Trophoblast cell (in vitro differentiated cells and primary cell): ENCODE results near the gene APLP2.
A peak's percentile ranks its signal among the peaks of the same experiment; 100 is the strongest.

ENCODE experiments used
- DNase-seq, 2 donors: peaks; one replicate each; pipeline ENCODE4 v3.0.0-alpha.2; 2016
- H2AFZ ChIP-seq: 2 replicates; pipeline ENCODE4 v1.6.1; 2013; ENCODE audit warnings: low read length, moderate library complexity, mild to moderate bottlenecking; ENCODE audit not compliant: insufficient read depth, poor library complexity
- H2AK5ac ChIP-seq: 2 replicates; pipeline ENCODE4 v1.6.1; 2013; ENCODE audit warnings: mild to moderate bottlenecking, low read length
- H2BK120ac ChIP-seq: 2 replicates; pipeline ENCODE4 v1.6.1; 2013; ENCODE audit warnings: low read length, mild to moderate bottlenecking, moderate library complexity; ENCODE audit not compliant: insufficient read depth, poor library complexity
- H2BK12ac ChIP-seq: 2 replicates; pipeline ENCODE4 v1.6.1; 2013; ENCODE audit warnings: mild to moderate bottlenecking, low read length, moderate library complexity
- H2BK5ac ChIP-seq: 2 replicates; pipeline ENCODE4 v1.6.1; 2013; ENCODE audit warnings: low read length, low read depth, moderate library complexity, mild to moderate bottlenecking; ENCODE audit not compliant: poor library complexity
- H3K14ac ChIP-seq: 2 replicates; pipeline ENCODE4 v1.6.1; 2013; ENCODE audit warnings: mild to moderate bottlenecking, low read length
- H3K18ac ChIP-seq: 2 replicates; pipeline ENCODE4 v1.6.1; 2013; ENCODE audit warnings: mild to moderate bottlenecking, low read length
- H3K23ac ChIP-seq: 2 replicates; pipeline ENCODE4 v1.6.1; 2013; ENCODE audit warnings: low read length
- H3K27ac ChIP-seq: 2 replicates; pipeline ENCODE4 v1.5.1; 2013; ENCODE audit warnings: low read depth, mild to moderate bottlenecking, inconsistent platforms, low read length, moderate library complexity
- H3K27me3 ChIP-seq: 2 replicates; pipeline ENCODE4 v1.6.1; 2013; ENCODE audit warnings: inconsistent platforms, mild to moderate bottlenecking, low read length, moderate library complexity; ENCODE audit not compliant: insufficient read depth
- H3K36me3 ChIP-seq, 2 experiments: 1 replicate in 1 of 2; 2 replicates in 1 of 2; pipeline ENCODE4 v1.6.1; 2013; ENCODE audit warnings: low read length in 2 of 2, mild to moderate bottlenecking in 2 of 2, moderate library complexity in 1 of 2; ENCODE audit not compliant: insufficient read depth in 2 of 2, control insufficient read depth in 1 of 2
- H3K4ac ChIP-seq: 2 replicates; pipeline ENCODE4 v1.6.1; 2013; ENCODE audit warnings: low read depth, mild to moderate bottlenecking, low read length, moderate library complexity
- H3K4me1 ChIP-seq, 2 experiments: 1 replicate in 1 of 2; 2 replicates in 1 of 2; pipeline ENCODE4 v1.6.1; 2013; ENCODE audit warnings: low read length in 2 of 2, mild to moderate bottlenecking in 2 of 2, moderate library complexity in 1 of 2; ENCODE audit not compliant: insufficient read depth in 2 of 2, control insufficient read depth in 1 of 2
- H3K4me2 ChIP-seq: 2 replicates; pipeline ENCODE4 v1.6.1; 2013; ENCODE audit warnings: inconsistent platforms, mild to moderate bottlenecking, low read length, moderate library complexity
- H3K4me3 ChIP-seq: 2 replicates; pipeline ENCODE4 v1.5.1; 2013; ENCODE audit warnings: mild to moderate bottlenecking, low read depth, low read length, inconsistent platforms
- H3K79me1 ChIP-seq: one replicate; pipeline ENCODE4 v1.6.1; 2013; ENCODE audit warnings: low read length
- H3K79me2 ChIP-seq: 2 replicates; pipeline ENCODE4 v1.6.1; 2013; ENCODE audit warnings: low read length, mild to moderate bottlenecking; ENCODE audit not compliant: control insufficient read depth, insufficient read depth, poor library complexity
- H3K9ac ChIP-seq: 2 replicates; pipeline ENCODE4 v1.6.1; 2013; ENCODE audit warnings: mild to moderate bottlenecking, low read length
- H3K9me3 ChIP-seq: 2 replicates; pipeline ENCODE4 v1.6.1; 2013; ENCODE audit warnings: low read depth, mild to moderate bottlenecking, control low read depth, inconsistent platforms, low read length; ENCODE audit not compliant: insufficient read depth
- H4K12ac ChIP-seq: 2 replicates; pipeline ENCODE4 v1.6.1; 2013; ENCODE audit warnings: low read depth, mild to moderate bottlenecking, low read length, moderate library complexity
- H4K8ac ChIP-seq: 2 replicates; pipeline ENCODE4 v1.6.1; 2013; ENCODE audit warnings: low read depth, mild to moderate bottlenecking, low read length, moderate library complexity
- H4K91ac ChIP-seq: one replicate; pipeline ENCODE4 v1.6.1; 2013; ENCODE audit warnings: low read depth, mild to moderate bottlenecking, low read length, moderate library complexity
- WGBS: extraction: QIAGEN DNeasy Blood & Tissue Kit; methylation state at CpG from one replicate; pipeline ENCODE4 v1.1.7; 2013; ENCODE audit warnings: missing lambda C conversion rate; ENCODE audit not compliant: insufficient read length, insufficient coverage; ENCODE audit errors: extremely low coverage; 5-methylcytosine and 5-hydroxymethylcytosine counted together

APLP2 gene

DNA sequence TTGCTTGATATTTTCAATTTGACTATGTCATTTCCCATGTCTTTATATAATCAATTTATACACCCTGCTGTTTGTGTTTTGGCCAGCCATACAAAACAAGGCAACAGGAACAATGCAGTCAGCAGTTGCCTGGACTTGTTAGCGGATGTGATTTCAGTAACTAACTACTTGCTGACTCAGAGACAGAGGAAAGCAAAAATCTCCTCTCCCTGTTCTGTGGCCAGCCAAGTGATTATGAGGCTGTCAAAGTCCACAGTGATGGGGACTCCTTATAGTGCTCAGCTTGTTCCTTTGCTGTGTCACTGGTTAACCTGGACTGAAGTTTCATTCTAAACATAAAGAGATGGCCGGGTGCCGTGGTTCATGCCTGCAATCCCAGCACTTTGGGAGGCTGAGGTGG is 32.6 kb upstream of the APLP2 start:
- no peak overlapping the region for H3K27ac ChIP-seq
- H3K27me3 ChIP-seq: no peaks in the 10 kb centered on the region
- no CpG with 5 or more reads among the region's 3 CpGs for WGBS

DNA sequence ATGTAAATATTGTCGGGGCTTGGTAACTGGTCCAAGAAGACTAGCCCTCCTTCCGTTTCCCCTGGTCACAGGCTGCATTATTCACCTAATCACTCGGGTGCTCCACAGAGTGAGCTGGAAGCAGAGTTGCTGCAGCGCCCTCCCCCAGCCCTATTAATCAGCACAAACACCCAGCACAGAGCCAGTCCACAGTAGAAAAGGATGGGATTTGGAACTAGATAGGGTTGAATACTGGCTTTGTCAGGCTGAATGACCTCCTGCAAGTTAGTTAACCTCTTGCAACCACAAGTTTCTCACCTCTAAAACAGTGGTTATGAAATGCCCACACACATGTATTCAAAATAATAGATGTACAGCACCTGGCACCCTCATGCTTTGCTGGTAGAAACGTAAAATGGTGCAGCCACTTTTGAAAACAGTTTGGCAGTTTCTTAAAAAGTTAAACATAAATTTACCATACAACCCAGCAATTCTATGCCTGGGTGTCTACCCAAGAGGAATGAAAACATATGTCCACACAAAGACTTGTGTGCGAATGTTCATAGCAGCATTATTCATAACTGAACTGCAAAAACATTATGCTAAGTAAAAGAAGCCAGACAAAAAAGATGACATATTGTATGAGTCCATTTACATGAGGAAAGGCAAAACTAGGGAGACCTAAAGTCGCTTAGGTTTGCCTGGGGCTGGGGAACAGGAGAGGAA is 31.7 kb upstream of the APLP2 start:
- WGBS: no CpG with 5 or more reads among the region's 7 CpGs

More for the DNA sequence above, 32.6 kb upstream of the APLP2 start:
- Histone ChIP-seq H3K9ac (no peak overlapping the region), H3K14ac (no peak overlapping the region), H3K18ac (no peak overlapping the region), H3K23ac (no peak overlapping the region), H3K79me2 (no peaks in the 10 kb centered on the region), H2BK5ac (no peak overlapping the region), H3K9me3 (peaks cover 3% of the 10 kb centered on the region), H3K4me1 (peaks cover 0 to 2% of the 10 kb centered on the region in 2 experiments), H4K12ac (no peak overlapping the region), H2AK5ac (no peak overlapping the region), H3K4me2 (no peak overlapping the region), H3K4me3 (no peak overlapping the region), H4K8ac (no peak overlapping the region), H4K91ac (no peak overlapping the region), H3K4ac (no peak overlapping the region), H3K36me3 (no peaks in the 10 kb centered on the region), H2AFZ (no peak overlapping the region), H3K79me1 (no peaks in the 10 kb centered on the region), H2BK12ac (no peak overlapping the region), H2BK120ac (no peak overlapping the region)
- DNase-seq: peak in 1 of 2 donors; percentile 11

DNA sequence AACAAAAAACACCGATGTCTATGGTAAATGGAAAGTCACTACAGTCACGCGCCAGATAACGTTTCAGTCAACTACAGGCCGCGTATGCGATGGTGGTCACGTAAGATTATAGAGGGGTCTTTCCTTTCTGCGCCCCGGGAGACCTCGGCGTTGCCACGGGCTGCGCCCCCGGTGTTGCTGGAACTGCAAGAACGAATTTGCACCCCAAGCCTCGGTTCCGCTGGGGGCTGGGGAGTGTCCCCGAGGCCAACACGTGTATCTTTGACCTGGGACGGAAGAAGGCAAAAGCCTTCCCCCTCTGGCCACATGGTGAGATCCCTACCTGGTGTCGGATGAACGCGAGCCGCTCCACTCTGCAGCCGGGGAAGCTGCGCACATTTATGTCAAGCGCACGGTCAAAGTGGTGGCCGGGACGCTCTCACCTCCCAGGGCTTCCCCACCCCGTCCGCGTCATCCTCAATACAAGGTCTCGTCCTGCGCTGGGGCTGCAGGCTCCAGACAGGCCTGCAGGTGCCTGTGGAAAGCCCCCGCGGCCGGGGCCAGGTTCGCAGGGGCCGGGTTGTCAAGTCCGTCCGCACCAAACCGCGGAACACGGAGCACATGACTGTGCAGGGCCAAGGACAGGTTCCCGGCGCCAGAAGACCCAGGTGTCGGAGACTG is 29.3 kb upstream of the APLP2 start:
- Histone ChIP-seq H4K12ac (no peak overlapping the region), H3K18ac (no peak overlapping the region), H3K4ac (no peak overlapping the region), H3K27me3 (no peaks in the 10 kb centered on the region), H2BK5ac (no peak overlapping the region), H3K23ac (no peak overlapping the region), H3K79me1 (no peaks in the 10 kb centered on the region), H3K9me3 (peaks cover 4% of the 10 kb centered on the region), H3K4me3 (no peak overlapping the region), H3K27ac (no peak overlapping the region), H4K91ac (no peak overlapping the region), H3K4me2 (no peak overlapping the region), H3K79me2 (no peaks in the 10 kb centered on the region), H2AK5ac (no peak overlapping the region), H2BK12ac (no peak overlapping the region), H3K9ac (no peak overlapping the region), H2AFZ (no peak overlapping the region), H3K14ac (no peak overlapping the region), H4K8ac (no peak overlapping the region), H2BK120ac (no peak overlapping the region), H3K36me3 (peaks cover 0 to 2% of the 10 kb centered on the region in 2 experiments), H3K4me1 (peaks cover 0 to 9% of the 10 kb centered on the region in 2 experiments)
- no CpG with 5 or more reads among the region's 49 CpGs for WGBS
- no peak for DNase-seq

More for the DNA sequence above, 31.7 kb upstream of the APLP2 start:
- Histone ChIP-seq H3K27ac (no peak overlapping the region), H3K18ac (no peak overlapping the region), H3K14ac (no peak overlapping the region), H3K4me2 (no peak overlapping the region), H2BK12ac (no peak overlapping the region), H3K79me1 (no peaks in the 10 kb centered on the region), H3K36me3 (no peaks in the 10 kb centered on the region), H2AK5ac (no peak overlapping the region), H3K79me2 (no peaks in the 10 kb centered on the region), H2AFZ (no peak overlapping the region), H3K4me1 (peaks cover 0 to 9% of the 10 kb centered on the region in 2 experiments), H3K4ac (no peak overlapping the region), H3K23ac (no peak overlapping the region), H3K9me3 (peaks cover under 1% of the 10 kb centered on the region), H4K12ac (no peak overlapping the region), H3K9ac (no peak overlapping the region), H2BK120ac (no peak overlapping the region), H3K4me3 (no peak overlapping the region), H3K27me3 (no peaks in the 10 kb centered on the region), H4K91ac (no peak overlapping the region), H4K8ac (no peak overlapping the region), H2BK5ac (no peak overlapping the region)
- no peak for DNase-seq

DNA sequence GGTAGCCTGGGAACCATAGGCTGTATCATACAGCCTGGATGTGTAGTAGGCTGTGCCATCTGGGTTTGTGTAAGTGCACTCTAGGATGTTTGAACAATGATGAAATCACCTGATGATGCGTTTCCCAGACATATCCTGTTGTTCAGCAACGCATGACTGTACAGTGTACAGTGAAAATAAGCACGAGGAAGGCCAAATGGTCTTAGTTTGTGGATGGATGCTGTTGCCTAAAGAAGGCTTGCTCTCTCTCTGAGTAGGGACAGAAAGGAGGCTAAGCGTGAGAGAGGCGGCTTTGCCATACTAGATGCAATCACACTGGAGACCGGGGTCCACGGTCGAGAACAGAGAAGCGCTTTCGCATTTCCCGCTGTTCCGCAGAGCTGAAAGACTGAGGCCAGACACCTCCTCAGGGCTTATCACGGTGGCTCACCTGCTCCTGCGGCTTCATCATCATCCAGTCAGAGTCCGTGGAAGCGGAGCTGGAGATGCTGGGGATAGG is 27.6 kb upstream of the APLP2 start:
- Histone ChIP-seq H3K23ac (no peak overlapping the region), H3K27me3 (no peaks in the 10 kb centered on the region), H3K4ac (no peak overlapping the region), H3K4me2 (no peak overlapping the region), H2AK5ac (no peak overlapping the region), H3K27ac (no peak overlapping the region), H3K18ac (no peak overlapping the region), H3K14ac (no peak overlapping the region), H2AFZ (no peak overlapping the region), H4K91ac (no peak overlapping the region), H3K79me2 (no peaks in the 10 kb centered on the region), H2BK120ac (peak overlapping the region; percentile 5), H4K12ac (no peak overlapping the region), H3K79me1 (no peaks in the 10 kb centered on the region), H3K4me3 (no peak overlapping the region), H3K36me3 (peaks cover 0 to 4% of the 10 kb centered on the region in 2 experiments), H3K9ac (no peak overlapping the region), H3K4me1 (peaks cover 0 to 9% of the 10 kb centered on the region in 2 experiments), H2BK12ac (no peak overlapping the region), H3K9me3 (peaks cover 4% of the 10 kb centered on the region), H2BK5ac (no peak overlapping the region), H4K8ac (no peak overlapping the region)
- no CpG with 5 or more reads among the region's 16 CpGs for WGBS
- peak; percentile 14 to 27 for DNase-seq
